Heart right ventricle (tissue), 16 donors: ENCODE data around the gene PTPN7. TPM values are rescaled to one million over a fixed set of nuclear protein-coding genes. Genes with fewer than 3 reads are reported as not detected.

Experiments
- ATAC-seq, 8 donors: fragments of 200-7000 bp; cut with Tn5 transposase; one replicate each; pipeline ENCODE4 v1.9.1; 2020; ENCODE audit warnings: mild to moderate bottlenecking in 8 of 8, moderate library complexity in 8 of 8, moderate number of reproducible peaks in 1 of 8
- DNase-seq, 2 donors: peaks; one replicate each; pipeline ENCODE4 v3.0.0-alpha.2; 2020
- H3K27ac ChIP-seq, 10 donors: fragments of 200-600 bp; sonication (generic) in 2 of 10; one replicate each; pipeline versions ENCODE4 v1.5.0 to v1.8.0; 2020 to 2022; ENCODE audit warnings: mild to moderate bottlenecking in 3 of 10
- H3K27me3 ChIP-seq, 7 donors: fragments of 200-600 bp; one replicate each; pipeline ENCODE4 v1.8.0; 2021 to 2022; ENCODE audit warnings: mild to moderate bottlenecking in 2 of 7
- H3K36me3 ChIP-seq, 9 donors: fragments of 200-600 bp; sonication (generic) in 1 of 9; one replicate each; pipeline versions ENCODE4 v1.5.0 to v1.8.0; 2020 to 2022; ENCODE audit warnings: mild to moderate bottlenecking in 2 of 9
- H3K4me1 ChIP-seq, 9 donors: fragments of 200-600 bp; sonication (generic) in 1 of 9; one replicate each; pipeline versions ENCODE4 v1.5.0 to v1.8.0; 2020 to 2022; ENCODE audit warnings: mild to moderate bottlenecking in 4 of 9
- H3K4me3 ChIP-seq, 10 donors: fragments of 200-600 bp; sonication (generic) in 2 of 10; one replicate each; pipeline versions ENCODE4 v1.5.0 to v1.8.0; 2020 to 2022; ENCODE audit warnings: mild to moderate bottlenecking in 7 of 10, moderate library complexity in 2 of 10
- H3K9me3 ChIP-seq, 11 donors: fragments of 200-600 bp in 10 of 11; sonication (generic) in 2 of 11; one replicate each; pipeline versions ENCODE4 v1.5.0 to v1.8.0; 2013 to 2022; ENCODE audit warnings: mild to moderate bottlenecking in 2 of 11, control low read depth in 1 of 11, moderate library complexity in 1 of 11
- WGBS, 2 donors: extraction: QIAGEN DNeasy Blood & Tissue Kit; methylation state at CpG; one replicate each; pipeline ENCODE4 v1.1.7; 2013; ENCODE audit warnings: inconsistent platforms in 1 of 2; 5-methylcytosine and 5-hydroxymethylcytosine counted together
- intact Hi-C, 10 donors: fragments of 100-400 bp; cut with DNase I; formaldehyde crosslinking; loops; one replicate each; pipeline versions ENCODE4 v1.11.1 to v1.14.2; 2022
- polyA plus RNA-seq, 2 donors: library from polyadenylated mRNA; stranded (reverse); fragments of 200-250 nt; gene quantifications; one replicate each; pipeline ENCODE4 v1.2.3, GENCODE V29; 2013
- total RNA-seq, 10 donors: library from RNA; stranded (reverse); fragmentation: NEBNext Ultra II Directional in 3 of 10; extraction: Animal tissue kit (Norgen Biotek cat#: 25700) in 3 of 10; gene quantifications; one replicate each; pipeline versions ENCODE4 v1.2.1 to v1.2.4, GENCODE V29; 2021 to 2023
- TF ChIP-seq, protein P1 (sequence below), 9 donors: fragments of 200-600 bp; sonication (generic) in 2 of 9; IDR thresholded peaks; one replicate each; pipeline versions ENCODE4 v1.5.0 to v1.8.0; 2021 to 2022; ENCODE audit warnings: antibody characterized with exemption in 9 of 9, mild to moderate bottlenecking in 5 of 9, moderate library complexity in 1 of 9
- donor health status: Arrhythmogenic right ventricular cardiomyopathy.
- donor health status: ischemic (EF 13 %, LVEDD 7.1; RV severe dilation, severe dysfunction).
- donor health status: healthy with polysubstance abuse.
- donor health status: DM: no; HTN: yes; CAD: no.
- donor health status: DM: no; HTN: no; CAD: no.
- donor health status: ischemic (EF 25% LVEDD 6.9; RV normal size, moderate dysfunction).
- donor health status: ischemic (EF 25% LVEDD 5.7; RV mildly dilated, moderate dysfunction).
- donor health status: healthy.
- donor health status: DM: yes; HTN: yes; CAD: no.
- donor health status: Ischemic cardiomyopathy.
- donor health status: ischemic (EF 35%, LVEDD 5.7; RV mildly dilated, moderate dysfunction).
- donor health status: nonischemic (EF 11% LVEDD 7.7; RV severe dilation, severe dysfunction).
- donor health status: DM: yes; HTN: yes; CAD: no.
- donor health status: PGD.
- donor health status: ischemic (EF 29% LVEDD 5.4; RV normal size, mild dysfunction).
- donor health status: nonischemic (EF 23%, LVEDD 6.1; RV moderate dilation, normal function).

Gene PTPN7
- total and polyA plus RNA-seq, 12 donors = 0.09 to 6.2 (median 0.47) TPM

- intact Hi-C loops = no loop called here
- H3K4me1 ChIP-seq = peaks cover 0 to 16% (median 6%) of the 10 kb centered on the region in 9 donors
These were observed 6.1 kb downstream of the PTPN7 start for GRCh38 chr1:202154148-202154765.

GRCh38 chr1:202153284-202153683, 7.1 kb downstream of the PTPN7 start:
- H3K4me3 ChIP-seq = no peak overlapping the region
- no peaks in the 10 kb centered on the region for H3K9me3 ChIP-seq
- no peak overlapping the region for H3K27ac ChIP-seq
- intact Hi-C loops = no loop called here
- peaks cover 0 to 13% (median 6%) of the 10 kb centered on the region in 9 donors for H3K4me1 ChIP-seq
- DNase-seq (no peak), ATAC-seq (no peak)
- TF ChIP-seq, protein P1, sequence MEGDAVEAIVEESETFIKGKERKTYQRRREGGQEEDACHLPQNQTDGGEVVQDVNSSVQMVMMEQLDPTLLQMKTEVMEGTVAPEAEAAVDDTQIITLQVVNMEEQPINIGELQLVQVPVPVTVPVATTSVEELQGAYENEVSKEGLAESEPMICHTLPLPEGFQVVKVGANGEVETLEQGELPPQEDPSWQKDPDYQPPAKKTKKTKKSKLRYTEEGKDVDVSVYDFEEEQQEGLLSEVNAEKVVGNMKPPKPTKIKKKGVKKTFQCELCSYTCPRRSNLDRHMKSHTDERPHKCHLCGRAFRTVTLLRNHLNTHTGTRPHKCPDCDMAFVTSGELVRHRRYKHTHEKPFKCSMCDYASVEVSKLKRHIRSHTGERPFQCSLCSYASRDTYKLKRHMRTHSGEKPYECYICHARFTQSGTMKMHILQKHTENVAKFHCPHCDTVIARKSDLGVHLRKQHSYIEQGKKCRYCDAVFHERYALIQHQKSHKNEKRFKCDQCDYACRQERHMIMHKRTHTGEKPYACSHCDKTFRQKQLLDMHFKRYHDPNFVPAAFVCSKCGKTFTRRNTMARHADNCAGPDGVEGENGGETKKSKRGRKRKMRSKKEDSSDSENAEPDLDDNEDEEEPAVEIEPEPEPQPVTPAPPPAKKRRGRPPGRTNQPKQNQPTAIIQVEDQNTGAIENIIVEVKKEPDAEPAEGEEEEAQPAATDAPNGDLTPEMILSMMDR (IDR thresholded peaks at IDR 0.05) = no peak
- no peaks in the 10 kb centered on the region for H3K27me3 ChIP-seq
- WGBS, 2 donors = 92 to 98% methylated on average over 4 of the region's 4 CpGs
- peaks cover 0 to 45% (median 0%) of the 10 kb centered on the region in 9 donors for H3K36me3 ChIP-seq

More at GRCh38 chr1:202154148-202154765, 6.1 kb downstream of the PTPN7 start:
- DNase-seq = no peak
- TF ChIP-seq, protein P1 (IDR thresholded peaks at IDR 0.05) = no peak
- no peak for ATAC-seq
- Histone ChIP-seq H3K9me3 (no peaks in the 10 kb centered on the region), H3K27ac (no peak overlapping the region), H3K36me3 (peaks cover 0 to 42% (median 0%) of the 10 kb centered on the region in 9 donors), H3K27me3 (no peaks in the 10 kb centered on the region), H3K4me3 (no peak overlapping the region)
- 91 to 92% methylated on average over 10 of the region's 10 CpGs for WGBS, 2 donors

- Histone ChIP-seq H3K36me3 (peaks cover 0 to 47% (median 0%) of the 10 kb centered on the region in 9 donors), H3K27ac (no peak overlapping the region), H3K4me1 (peaks cover 0 to 15% (median 6%) of the 10 kb centered on the region in 9 donors), H3K27me3 (no peaks in the 10 kb centered on the region), H3K9me3 (no peaks in the 10 kb centered on the region), H3K4me3 (no peak overlapping the region)
- no peak for ATAC-seq
- TF ChIP-seq, protein P1 (IDR thresholded peaks at IDR 0.05) = no peak
- intact Hi-C loops = no loop called here
- WGBS, 2 donors = 86 to 88% methylated on average over 10 of the region's 10 CpGs
- no peak for DNase-seq
These were observed 8.0 kb downstream of the PTPN7 start for GRCh38 chr1:202152399-202152798.

GRCh38 chr1:202151045-202151444, 9.4 kb downstream of the PTPN7 start:
- intact Hi-C loops = no loop called here
- H3K36me3 ChIP-seq = peaks cover 0 to 53% (median 0%) of the 10 kb centered on the region in 9 donors
- 92 to 95% methylated on average over 2 of the region's 2 CpGs for WGBS, 2 donors
- H3K9me3 ChIP-seq = no peaks in the 10 kb centered on the region
- ATAC-seq = no peak
- no peak for DNase-seq
- H3K27ac ChIP-seq = no peak overlapping the region
- TF ChIP-seq, protein P1 (IDR thresholded peaks at IDR 0.05) = no peak
- no peaks in the 10 kb centered on the region for H3K27me3 ChIP-seq
- peaks cover 0 to 15% (median 6%) of the 10 kb centered on the region in 9 donors for H3K4me1 ChIP-seq
- H3K4me3 ChIP-seq = no peak overlapping the region
